Measurements from ENCODE around the gene TOB1. TPM values are rescaled to one million over a fixed set of nuclear protein-coding genes. Genes with fewer than 3 reads are reported as not detected.
A peak's percentile ranks its signal among the peaks of the same experiment; 100 is the strongest.

Gene TOB1
- total RNA-seq, 6 experiments from 2014 or later: 76.3 to 94.1 (median 89.1) TPM

DNA sequence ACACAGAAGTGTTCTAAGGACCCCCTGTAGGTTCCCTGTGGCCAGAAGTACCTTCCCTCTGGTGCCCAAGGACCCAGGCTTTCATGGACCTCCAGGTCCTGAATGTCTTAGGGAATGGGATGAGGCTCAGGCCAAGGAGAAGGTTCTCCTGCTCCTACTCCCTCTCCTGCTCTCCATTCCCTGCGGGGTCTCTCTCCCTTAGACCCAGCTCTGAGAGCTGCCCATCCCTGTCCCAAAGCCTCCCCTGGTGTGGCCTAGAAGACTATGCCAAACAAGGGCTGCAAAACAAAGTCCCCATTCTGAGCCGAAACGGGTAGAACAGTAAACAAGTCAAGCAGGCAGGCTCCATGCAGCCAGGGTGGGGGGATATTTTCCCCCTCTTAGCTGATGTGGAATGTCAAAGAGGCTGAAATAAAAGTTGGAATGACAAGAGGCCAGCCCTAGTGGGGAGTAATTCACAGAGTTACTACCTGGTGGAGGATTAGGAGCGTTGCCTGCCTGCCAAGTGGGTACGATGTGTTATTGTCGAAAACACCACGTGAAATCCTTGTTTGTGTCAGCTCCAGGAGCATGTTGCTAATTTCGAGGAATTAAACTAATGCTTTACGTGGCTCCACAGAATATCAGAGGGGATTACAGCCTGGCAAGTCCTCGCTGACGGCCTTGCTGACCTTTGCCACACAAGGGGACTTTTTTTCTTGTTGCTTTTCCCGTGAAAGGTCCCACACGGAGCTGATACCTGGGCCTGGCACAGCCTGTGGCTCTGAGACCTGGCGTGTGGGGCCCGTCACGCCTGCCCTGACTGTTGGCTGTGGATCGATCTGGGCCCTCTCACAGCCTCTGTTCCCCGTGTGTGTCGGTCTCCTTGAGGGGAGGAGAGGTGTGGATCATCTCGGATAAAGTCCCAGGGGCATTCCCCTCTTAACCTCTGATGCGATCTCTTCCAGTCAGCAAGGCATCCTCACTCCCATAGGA is 27.9 kb downstream of the TOB1 start:
- H3K36me3 Mint-ChIP-seq (ENCODE audit: low read depth): no peaks in the 10 kb centered on the region
- no peak for DNase-seq
- H3K27me3 Mint-ChIP-seq (ENCODE audit: insufficient read depth): peaks cover 28% of the 10 kb centered on the region; the same call in 1 of the 2 replicates
- H3K27ac Mint-ChIP-seq: no peak overlapping the region
- H3K4me3 Mint-ChIP-seq: no peak overlapping the region
- TF ChIP-seq, protein P1, sequence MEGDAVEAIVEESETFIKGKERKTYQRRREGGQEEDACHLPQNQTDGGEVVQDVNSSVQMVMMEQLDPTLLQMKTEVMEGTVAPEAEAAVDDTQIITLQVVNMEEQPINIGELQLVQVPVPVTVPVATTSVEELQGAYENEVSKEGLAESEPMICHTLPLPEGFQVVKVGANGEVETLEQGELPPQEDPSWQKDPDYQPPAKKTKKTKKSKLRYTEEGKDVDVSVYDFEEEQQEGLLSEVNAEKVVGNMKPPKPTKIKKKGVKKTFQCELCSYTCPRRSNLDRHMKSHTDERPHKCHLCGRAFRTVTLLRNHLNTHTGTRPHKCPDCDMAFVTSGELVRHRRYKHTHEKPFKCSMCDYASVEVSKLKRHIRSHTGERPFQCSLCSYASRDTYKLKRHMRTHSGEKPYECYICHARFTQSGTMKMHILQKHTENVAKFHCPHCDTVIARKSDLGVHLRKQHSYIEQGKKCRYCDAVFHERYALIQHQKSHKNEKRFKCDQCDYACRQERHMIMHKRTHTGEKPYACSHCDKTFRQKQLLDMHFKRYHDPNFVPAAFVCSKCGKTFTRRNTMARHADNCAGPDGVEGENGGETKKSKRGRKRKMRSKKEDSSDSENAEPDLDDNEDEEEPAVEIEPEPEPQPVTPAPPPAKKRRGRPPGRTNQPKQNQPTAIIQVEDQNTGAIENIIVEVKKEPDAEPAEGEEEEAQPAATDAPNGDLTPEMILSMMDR (IDR thresholded peaks at IDR 0.05): no peak
- H3K9me3 Mint-ChIP-seq: no peaks in the 10 kb centered on the region
- peaks cover 17% of the 10 kb centered on the region for H3K4me1 Mint-ChIP-seq (ENCODE audit: low read depth)

DNA sequence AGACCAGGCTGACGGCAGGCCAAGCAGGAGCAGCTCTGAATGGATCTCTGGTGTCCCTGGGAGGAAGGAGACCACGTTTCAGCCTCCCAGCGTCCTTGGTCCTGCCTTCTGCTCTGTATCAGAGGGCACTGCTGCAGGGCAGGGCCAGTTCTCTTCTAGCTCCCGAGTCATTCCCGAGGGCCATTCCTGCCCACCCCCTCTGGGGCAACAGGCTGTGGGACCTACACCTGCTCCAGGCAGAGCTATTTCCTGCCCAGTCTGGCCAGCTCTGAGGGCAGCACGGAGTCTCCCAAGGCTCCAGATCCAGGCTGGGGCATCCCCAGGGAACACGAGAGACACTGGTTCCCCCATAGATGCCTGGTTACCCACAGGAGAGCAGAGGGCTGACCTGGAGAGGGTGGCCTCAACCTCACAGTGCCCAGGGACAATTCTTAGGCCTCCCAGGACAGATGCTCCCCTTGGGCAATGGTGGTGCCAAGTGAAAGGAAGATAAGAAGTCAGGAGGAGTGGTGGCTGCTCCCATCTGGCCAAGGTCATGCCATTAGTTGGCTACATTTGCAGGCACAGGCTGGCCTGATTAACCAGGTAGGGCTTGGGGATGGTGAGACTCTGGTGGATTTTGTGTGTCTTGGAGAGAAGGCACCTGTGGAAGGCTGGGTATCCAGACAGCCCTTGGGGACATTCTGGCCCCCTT is 28.7 kb downstream of the TOB1 start:
- Mint-ChIP-seq H3K9me3 (no peaks in the 10 kb centered on the region), H3K4me1 (ENCODE audit: low read depth) (peaks cover 17% of the 10 kb centered on the region), H3K36me3 (ENCODE audit: low read depth) (no peaks in the 10 kb centered on the region), H3K27ac (no peak overlapping the region), H3K27me3 (ENCODE audit: insufficient read depth) (peaks cover 31% of the 10 kb centered on the region; the same call in 1 of the 2 replicates), H3K4me3 (no peak overlapping the region)
- no peak for DNase-seq
- TF ChIP-seq, protein P1 (IDR thresholded peaks at IDR 0.05): no peak

DNA sequence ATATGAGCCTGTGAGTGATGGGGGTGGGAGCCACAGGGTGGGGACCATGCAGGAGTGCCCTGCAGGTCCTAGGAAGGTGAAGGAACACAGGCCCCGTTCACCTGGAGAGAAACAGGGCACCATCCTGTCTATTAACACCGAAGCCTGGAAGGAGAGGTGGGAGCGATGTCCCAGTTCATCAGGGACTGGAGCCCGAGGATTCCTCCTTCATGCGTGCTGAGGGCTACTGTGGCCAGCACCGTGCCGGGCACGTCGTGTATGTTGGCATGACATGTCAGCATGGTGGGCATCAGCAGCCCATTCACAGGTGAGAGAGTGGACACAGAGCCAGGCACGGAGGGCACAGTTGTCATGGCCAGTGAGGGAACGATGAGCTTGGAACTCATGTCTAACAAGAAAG is 29.3 kb downstream of the TOB1 start:
- Mint-ChIP-seq H3K36me3 (ENCODE audit: low read depth) (no peaks in the 10 kb centered on the region), H3K4me3 (no peak overlapping the region), H3K4me1 (ENCODE audit: low read depth) (peaks cover 13% of the 10 kb centered on the region), H3K9me3 (no peaks in the 10 kb centered on the region), H3K27me3 (ENCODE audit: insufficient read depth) (peaks cover 31% of the 10 kb centered on the region; the same call in 1 of the 2 replicates), H3K27ac (no peak overlapping the region)
- DNase-seq: no peak
- TF ChIP-seq, protein P1 (IDR thresholded peaks at IDR 0.05): no peak

DNA sequence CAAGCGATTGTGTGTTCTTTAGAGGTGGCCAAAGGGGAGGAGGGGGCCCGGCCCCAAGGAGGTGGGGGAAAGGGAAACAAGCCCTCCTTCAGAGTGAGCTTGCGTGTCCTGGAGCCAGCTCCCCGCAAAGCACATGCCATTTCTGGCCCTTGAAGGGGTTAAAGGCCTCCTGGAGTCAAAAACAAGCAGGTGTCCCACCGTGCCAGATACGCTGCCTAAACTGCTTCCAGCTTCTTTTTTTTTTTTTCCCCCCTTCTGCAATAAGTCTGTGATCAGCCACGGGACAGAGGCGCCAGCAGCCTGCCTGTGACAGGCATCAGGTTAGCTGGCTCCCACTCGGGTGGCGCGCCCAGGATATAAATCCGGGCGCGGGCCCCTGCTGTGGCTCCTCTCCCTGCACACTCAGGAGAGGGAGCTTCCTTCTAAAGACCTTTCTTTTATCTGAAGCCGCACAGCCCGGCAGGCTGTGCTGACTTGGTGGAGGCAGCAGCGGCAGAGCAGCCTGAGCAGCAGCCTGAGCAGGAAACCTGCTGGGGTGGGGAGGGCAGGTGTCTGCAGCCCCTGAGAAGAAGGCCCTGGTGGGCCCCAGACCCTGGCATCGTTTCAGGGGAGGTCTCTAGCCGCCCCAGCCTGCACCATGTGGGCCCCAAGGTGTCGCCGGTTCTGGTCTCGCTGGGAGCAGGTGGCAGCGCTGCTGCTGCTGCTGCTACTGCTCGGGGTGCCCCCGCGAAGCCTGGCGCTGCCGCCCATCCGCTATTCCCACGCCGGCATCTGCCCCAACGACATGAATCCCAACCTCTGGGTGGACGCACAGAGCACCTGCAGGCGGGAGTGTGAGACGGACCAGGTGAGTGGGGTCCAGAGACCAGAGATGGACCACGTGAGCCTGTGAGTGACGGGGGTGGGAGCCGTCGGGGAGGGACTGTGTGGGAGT is 30.6 kb downstream of the TOB1 start, which contains the start of gene WFIKKN2:
Gene WFIKKN2, plus strand, starts transcription at position 286 of the 934 bp plus-strand sequence. Its CDS starts 352 bp downstream, at position 638.
- peaks cover 32% of the 10 kb centered on the region for H3K27me3 Mint-ChIP-seq (ENCODE audit: insufficient read depth)
- H3K27ac Mint-ChIP-seq: peak within 1 kb of the TSS; percentile 24; the same call in 1 of the 2 replicates
- H3K36me3 Mint-ChIP-seq (ENCODE audit: low read depth): no peaks in the 10 kb centered on the region
- DNase-seq: no peak
- TF ChIP-seq, protein P1 (IDR thresholded peaks at IDR 0.05): no peak
- peak within 1 kb of the TSS; percentile 80 for H3K4me3 Mint-ChIP-seq
- H3K9me3 Mint-ChIP-seq: no peaks in the 10 kb centered on the region
- peaks cover 9% of the 10 kb centered on the region for H3K4me1 Mint-ChIP-seq (ENCODE audit: low read depth)
